GM18867 (cell line): Measurements from ENCODE around the gene C17orf75.

Experiments
- ATAC-seq: cut with Tn5 transposase; IDR thresholded peaks from one replicate; pipeline ENCODE4 v1.9.1; 2021; ENCODE audit warnings: mild to moderate bottlenecking, moderate library complexity; ENCODE audit not compliant: unreplicated experiment

The C17orf75 gene

GRCh38 chr17:32278815-32279214 is 63.2 kb downstream of the C17orf75 start:
- ATAC-seq, result no peak
